ENCODE measurements around the gene ZNF45. TPM values are rescaled to one million over a fixed set of nuclear protein-coding genes. Genes with fewer than 3 reads are reported as not detected.
"Not testable (repeated sequence)": the region's sequence is repeated elsewhere in the genome, so short reads cannot be mapped to it uniquely, and the experiment has no call there.

The ZNF45 gene
- polyA plus RNA-seq, 1 experiment = 8.8 TPM

GRCh38 chr19:43895727-43896308, 39.3 kb downstream of the ZNF45 start:
- ChIA-PET CTCF (no interaction called here), POLR2A (no interaction called here)
- H3K4me3 ChIP-seq (ENCODE audit: low read depth, low read length) = no peak overlapping the region
- no peak for TF ChIP-seq CTCF (IDR thresholded peaks at IDR 0.05; ENCODE audit: insufficient read depth, low read depth, low read length)
- no peaks in the 10 kb centered on the region for H3K27me3 ChIP-seq (ENCODE audit: control insufficient read depth, insufficient read depth, low read length)
- H3K36me3 ChIP-seq (ENCODE audit: control insufficient read depth, insufficient read depth, low read length) = no peaks in the 10 kb centered on the region
- DNase-seq (ENCODE audit: low read depth) = no peak

- ChIA-PET CTCF (no interaction called here), POLR2A (interaction anchor here (0.6 kb wide), 1 partner anchor 215 kb away, joined by 3 read pairs; no protein-coding TSS in a partner anchor)
- Histone ChIP-seq H3K4me3 (ENCODE audit: low read depth, low read length) (no peak within 1 kb of the TSS), H3K36me3 (ENCODE audit: control insufficient read depth, insufficient read depth, low read length) (no peaks in the 10 kb centered on the region), H3K27me3 (ENCODE audit: control insufficient read depth, insufficient read depth, low read length) (no peaks in the 10 kb centered on the region)
- DNase-seq (ENCODE audit: low read depth) = no peak
- no peak for TF ChIP-seq CTCF (IDR thresholded peaks at IDR 0.05; ENCODE audit: insufficient read depth, low read depth, low read length)
Observed at GRCh38 chr19:43883864-43884263, 51.2 kb downstream of the ZNF45 start, which contains the start of gene ZNF404. ZNF404 (minus strand) TSS chr19:43883964.

GRCh38 chr19:43880483-43880882, 54.6 kb downstream of the ZNF45 start:
- Histone ChIP-seq H3K36me3 (ENCODE audit: control insufficient read depth, insufficient read depth, low read length) (no peaks in the 10 kb centered on the region), H3K27me3 (ENCODE audit: control insufficient read depth, insufficient read depth, low read length) (no peaks in the 10 kb centered on the region), H3K4me3 (ENCODE audit: low read depth, low read length) (no peak overlapping the region)
- TF ChIP-seq CTCF (IDR thresholded peaks at IDR 0.05; ENCODE audit: insufficient read depth, low read depth, low read length) = no peak
- POLR2A ChIA-PET = no interaction called here
- DNase-seq (ENCODE audit: low read depth) = no peak
- CTCF ChIA-PET = no interaction called here

GRCh38 chr19:43872547-43873336, 62.3 kb downstream of the ZNF45 start:
- DNase-seq (ENCODE audit: low read depth) = no peak
- Histone ChIP-seq H3K4me3 (ENCODE audit: low read depth, low read length) (no peak overlapping the region), H3K36me3 (ENCODE audit: control insufficient read depth, insufficient read depth, low read length) (no peaks in the 10 kb centered on the region), H3K27me3 (ENCODE audit: control insufficient read depth, insufficient read depth, low read length) (no peaks in the 10 kb centered on the region)
- POLR2A ChIA-PET = no interaction called here
- no peak for TF ChIP-seq CTCF (IDR thresholded peaks at IDR 0.05; ENCODE audit: insufficient read depth, low read depth, low read length)
- CTCF ChIA-PET = no interaction called here

GRCh38 chr19:43866923-43867322, 68.2 kb downstream of the ZNF45 start:
- H3K36me3 ChIP-seq (ENCODE audit: control insufficient read depth, insufficient read depth, low read length); POLR2A ChIA-PET; H3K4me3 ChIP-seq (ENCODE audit: low read depth, low read length); H3K27me3 ChIP-seq (ENCODE audit: control insufficient read depth, insufficient read depth, low read length); CTCF ChIA-PET; DNase-seq (ENCODE audit: low read depth): not testable (repeated sequence)

Small RNA genes lying within 50 kb of the gene (small RNA-seq; reads per million reads assigned to genes)
- gene AC006213.5 (ENCODE audit: insufficient read length, low read depth, low replicate concordance) = not detected

Other genes starting within 250 kb of the ZNF45 start
- not detected in 2 replicates for gene IRGC, start 219.2 kb downstream of the ZNF45 start, polyA plus RNA-seq (2011; rRNA removed)
- 10.1 and 14.8 TPM in 2 replicates for gene SMG9, start 180.3 kb downstream of the ZNF45 start, polyA plus RNA-seq (2011; rRNA removed)
- gene KCNN4, start 154.3 kb downstream of the ZNF45 start, polyA plus RNA-seq (2011; rRNA removed) = 0.28 and 0.38 TPM in 2 replicates
- gene LYPD5, start 132.8 kb downstream of the ZNF45 start, polyA plus RNA-seq (2011; rRNA removed) = 0.40 and 0.50 TPM in 2 replicates
- gene ZNF283, start 108.0 kb downstream of the ZNF45 start, polyA plus RNA-seq (2011; rRNA removed) = 3.0 and 4.3 TPM in 2 replicates
- 1.3 and 2.5 TPM in 2 replicates for gene ZNF404, start 51.3 kb downstream of the ZNF45 start, polyA plus RNA-seq (2011; rRNA removed)
- gene ZNF221, start 15.9 kb upstream of the ZNF45 start, polyA plus RNA-seq (2011; rRNA removed) = 0.64 and 1.2 TPM in 2 replicates
- gene ZNF155, start 48.9 kb upstream of the ZNF45 start, polyA plus RNA-seq (2011; rRNA removed) = 2.4 and 3.5 TPM in 2 replicates
- 2.1 and 3.3 TPM in 2 replicates for gene ZNF230, start 67.7 kb upstream of the ZNF45 start, polyA plus RNA-seq (2011; rRNA removed)
- 3.2 and 5.4 TPM in 2 replicates for gene ZNF222, start 90.1 kb upstream of the ZNF45 start, polyA plus RNA-seq (2011; rRNA removed)
- gene ZNF223, start 116.8 kb upstream of the ZNF45 start, polyA plus RNA-seq (2011; rRNA removed) = 2.1 and 3.8 TPM in 2 replicates
- gene ZNF284, start 136.9 kb upstream of the ZNF45 start, polyA plus RNA-seq (2011; rRNA removed) = 1.0 and 1.4 TPM in 2 replicates
- gene ZNF224, start 159.1 kb upstream of the ZNF45 start, polyA plus RNA-seq (2011; rRNA removed) = 13.2 and 17.1 TPM in 2 replicates
- 1.3 and 2.5 TPM in 2 replicates for gene ZNF225, start 178.1 kb upstream of the ZNF45 start, polyA plus RNA-seq (2011; rRNA removed)
- gene ZNF234, start 206.3 kb upstream of the ZNF45 start, polyA plus RNA-seq (2011; rRNA removed) = 3.1 and 5.0 TPM in 2 replicates
- gene ZNF226, start 229.8 kb upstream of the ZNF45 start, polyA plus RNA-seq (2011; rRNA removed) = 11.0 and 16.4 TPM in 2 replicates